Testis (tissue), 3 donors: ENCODE results near the gene NUDT5. TPM values are rescaled to one million over a fixed set of nuclear protein-coding genes. Genes with fewer than 3 reads are reported as not detected.

Experiments used
- DNase-seq: peaks from one replicate; pipeline ENCODE4 v3.0.0-alpha.2; 2019
- H3K27ac ChIP-seq, 2 donors: fragments of 200-600 bp; sonication (generic); one replicate each; pipeline ENCODE4 v1.5.1; 2019
- H3K27me3 ChIP-seq: fragments of 200-600 bp; sonication (generic); one replicate; pipeline ENCODE4 v1.5.1; 2019
- H3K36me3 ChIP-seq: fragments of 200-600 bp; sonication (generic); one replicate; pipeline ENCODE4 v1.5.1; 2017; ENCODE audit warnings: low read depth; ENCODE audit errors: missing control alignments
- H3K4me1 ChIP-seq: fragments of 200-600 bp; sonication (generic); one replicate; pipeline ENCODE4 v1.5.1; 2019
- H3K4me3 ChIP-seq, 2 donors: fragments of 200-600 bp; sonication (generic); one replicate each; pipeline ENCODE4 v1.5.1; 2017 to 2019
- H3K9me3 ChIP-seq: fragments of 200-600 bp; sonication (generic); one replicate; pipeline ENCODE4 v1.5.1; 2017
- POLR2A ChIP-seq: fragments of 450-650 bp; IDR thresholded peaks from one replicate; pipeline ENCODE4 v1.6.1; 2017; ENCODE audit warnings: antibody characterized with exemption, mild to moderate bottlenecking, moderate library complexity
- WGBS, 2 donors: methylation state at CpG; one replicate each; pipeline ENCODE4 v1.1.5; 2018; 5-methylcytosine and 5-hydroxymethylcytosine counted together
- intact Hi-C: fragments of 100-400 bp; cut with DNase I; formaldehyde crosslinking; loops from one replicate; pipeline ENCODE4 v1.15.1; 2023; ENCODE audit warnings: low total_unique reads
- polyA plus RNA-seq: library from polyadenylated mRNA; stranded (reverse); fragments of 350-450 nt; fragmentation: Illumina TruSeq; extraction: RNeasy Lipid Tissue Mini Kit (QIAGEN cat#74804); gene quantifications from one replicate; pipeline ENCODE4 v1.2.3, GENCODE V29; 2014; ENCODE audit warnings: low read depth, low replicate concordance; ENCODE audit not compliant: insufficient read depth
- total RNA-seq, 2 donors: library from RNA; depleted of rRNA; stranded (reverse); fragments of >200 nt; gene quantifications; one replicate each; pipeline ENCODE4 v1.2.3, GENCODE V29; 2016
- TF ChIP-seq, protein P1 (sequence below), 3 experiments: fragments of 450-650 bp in 2 of 3; fragments of 200-600 bp in 1 of 3; sonication (generic) in 1 of 3; IDR thresholded peaks; one replicate each; pipeline ENCODE4 v1.5.1; 2016 to 2019; ENCODE audit warnings: antibody characterized with exemption in 3 of 3, mild to moderate bottlenecking in 2 of 3, moderate library complexity in 1 of 3

The NUDT5 gene
- total and polyA plus RNA-seq, 3 donors from 2014 or later = 22.0 to 26.5 (median 25.9) TPM

- 88 to 89% methylated on average over 3 of the region's 3 CpGs for WGBS, 2 donors
- no peaks in the 10 kb centered on the region for H3K36me3 ChIP-seq
- no peak overlapping the region for H3K27ac ChIP-seq
- H3K4me1 ChIP-seq = peaks cover 3% of the 10 kb centered on the region
- no peak overlapping the region for H3K4me3 ChIP-seq
- TF ChIP-seq POLR2A = no peak
- TF ChIP-seq, protein P1, sequence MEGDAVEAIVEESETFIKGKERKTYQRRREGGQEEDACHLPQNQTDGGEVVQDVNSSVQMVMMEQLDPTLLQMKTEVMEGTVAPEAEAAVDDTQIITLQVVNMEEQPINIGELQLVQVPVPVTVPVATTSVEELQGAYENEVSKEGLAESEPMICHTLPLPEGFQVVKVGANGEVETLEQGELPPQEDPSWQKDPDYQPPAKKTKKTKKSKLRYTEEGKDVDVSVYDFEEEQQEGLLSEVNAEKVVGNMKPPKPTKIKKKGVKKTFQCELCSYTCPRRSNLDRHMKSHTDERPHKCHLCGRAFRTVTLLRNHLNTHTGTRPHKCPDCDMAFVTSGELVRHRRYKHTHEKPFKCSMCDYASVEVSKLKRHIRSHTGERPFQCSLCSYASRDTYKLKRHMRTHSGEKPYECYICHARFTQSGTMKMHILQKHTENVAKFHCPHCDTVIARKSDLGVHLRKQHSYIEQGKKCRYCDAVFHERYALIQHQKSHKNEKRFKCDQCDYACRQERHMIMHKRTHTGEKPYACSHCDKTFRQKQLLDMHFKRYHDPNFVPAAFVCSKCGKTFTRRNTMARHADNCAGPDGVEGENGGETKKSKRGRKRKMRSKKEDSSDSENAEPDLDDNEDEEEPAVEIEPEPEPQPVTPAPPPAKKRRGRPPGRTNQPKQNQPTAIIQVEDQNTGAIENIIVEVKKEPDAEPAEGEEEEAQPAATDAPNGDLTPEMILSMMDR (IDR thresholded peaks at IDR 0.05) = no peak
- no peaks in the 10 kb centered on the region for H3K9me3 ChIP-seq
- intact Hi-C loops = no loop called here
- no peak for DNase-seq
- no peaks in the 10 kb centered on the region for H3K27me3 ChIP-seq
Measured at GRCh38 chr10:12205082-12205481, 9.4 kb upstream of the NUDT5 start.

DNA sequence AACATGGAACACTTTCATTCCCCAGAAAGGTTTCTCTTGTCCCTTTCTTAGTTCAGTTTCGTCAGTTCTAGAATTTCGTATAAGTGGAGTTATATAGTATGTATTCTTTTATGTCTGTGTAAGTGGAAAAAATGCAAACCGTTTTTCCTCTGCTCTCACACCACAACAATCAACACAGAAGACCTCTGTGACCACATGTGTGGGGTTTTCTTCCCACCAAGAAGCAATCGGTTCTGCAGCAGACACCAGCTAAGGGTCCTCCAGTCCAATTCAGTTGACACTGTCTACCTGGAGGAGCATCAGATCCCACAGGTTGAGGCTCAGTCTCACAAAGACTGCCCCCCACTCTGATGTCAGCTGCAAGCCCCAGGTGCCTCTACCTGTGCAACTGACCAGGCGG, 6.5 kb upstream of the NUDT5 start:
- WGBS, 2 donors = 82 to 85% methylated on average over 5 of the region's 5 CpGs
- DNase-seq = no peak
- no peaks in the 10 kb centered on the region for H3K36me3 ChIP-seq
- TF ChIP-seq POLR2A = no peak
- TF ChIP-seq, protein P1 (IDR thresholded peaks at IDR 0.05) = no peak
- intact Hi-C loops = no loop called here
- H3K4me3 ChIP-seq = no peak overlapping the region
- no peaks in the 10 kb centered on the region for H3K9me3 ChIP-seq
- H3K27me3 ChIP-seq = no peaks in the 10 kb centered on the region
- H3K4me1 ChIP-seq = no peaks in the 10 kb centered on the region
- H3K27ac ChIP-seq = no peak overlapping the region

DNA sequence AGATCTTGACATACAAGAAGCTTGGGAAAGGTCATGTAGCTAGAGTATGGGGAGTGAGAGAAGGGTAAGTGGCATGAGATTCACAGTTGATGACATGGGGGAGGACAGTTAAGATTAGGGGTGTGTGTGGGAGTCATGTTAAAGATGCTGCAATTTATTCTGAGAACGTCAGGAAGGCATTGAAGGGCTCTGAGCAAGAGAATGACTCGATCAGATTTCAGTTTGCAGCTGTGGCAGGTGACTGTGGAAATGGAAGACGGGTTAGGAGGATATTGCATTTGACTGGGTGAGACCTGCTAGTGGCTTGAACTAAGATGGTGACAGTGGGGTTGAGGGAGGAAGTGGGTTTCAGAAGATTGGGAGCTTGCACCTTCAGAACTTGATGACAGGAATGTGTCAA, 5.9 kb upstream of the NUDT5 start:
- TF ChIP-seq POLR2A = no peak
- TF ChIP-seq, protein P1 (IDR thresholded peaks at IDR 0.05) = no peak
- Histone ChIP-seq H3K27ac (no peak overlapping the region), H3K27me3 (no peaks in the 10 kb centered on the region), H3K36me3 (no peaks in the 10 kb centered on the region), H3K4me1 (no peaks in the 10 kb centered on the region), H3K9me3 (no peaks in the 10 kb centered on the region), H3K4me3 (no peak overlapping the region)
- intact Hi-C loops = no loop called here
- WGBS, 2 donors = 64 to 75% methylated on average over 3 of the region's 3 CpGs
- no peak for DNase-seq

GRCh38 chr10:12200850-12201249, 5.2 kb upstream of the NUDT5 start:
- no peak for DNase-seq

GRCh38 chr10:12198156-12198555, 2.5 kb upstream of the NUDT5 start:
- no peak for DNase-seq
- TF ChIP-seq POLR2A = no peak
- TF ChIP-seq, protein P1 (IDR thresholded peaks at IDR 0.05) = no peak
- no peaks in the 10 kb centered on the region for H3K9me3 ChIP-seq
- no peak overlapping the region for H3K27ac ChIP-seq
- intact Hi-C loops = no loop called here
- no peaks in the 10 kb centered on the region for H3K36me3 ChIP-seq
- peaks cover 5% of the 10 kb centered on the region for H3K4me1 ChIP-seq
- no peaks in the 10 kb centered on the region for H3K27me3 ChIP-seq
- WGBS, 2 donors = 74 to 88% methylated on average over 2 of the region's 2 CpGs
- no peak overlapping the region for H3K4me3 ChIP-seq

More at GRCh38 chr10:12200850-12201249, 5.2 kb upstream of the NUDT5 start:
- no peaks in the 10 kb centered on the region for H3K27me3 ChIP-seq
- intact Hi-C loops = no loop called here
- WGBS, 2 donors = 92 to 93% methylated on average over 5 of the region's 5 CpGs
- no peaks in the 10 kb centered on the region for H3K4me1 ChIP-seq
- H3K36me3 ChIP-seq = no peaks in the 10 kb centered on the region
- no peak overlapping the region for H3K4me3 ChIP-seq
- no peaks in the 10 kb centered on the region for H3K9me3 ChIP-seq
- TF ChIP-seq POLR2A = no peak
- TF ChIP-seq, protein P1 (IDR thresholded peaks at IDR 0.05) = no peak
- H3K27ac ChIP-seq = no peak overlapping the region
